NCI-H187 (cell line): ENCODE data around the gene KNL1.
"Not testable (repeated sequence)": the region's sequence is repeated elsewhere in the genome, so short reads cannot be mapped to it uniquely, and the experiment has no call there.

ENCODE experiments used
- DNase-seq, 2 experiments: peaks; one replicate each; lab custom pipeline; 2025; lab: John Stamatoyannopoulos, UW

KNL1 gene

GRCh38 chr15:40664909-40665308 lies 70.9 kb downstream of the KNL1 start:
- no peak for DNase-seq

GRCh38 chr15:40676290-40676689 lies 82.2 kb downstream of the KNL1 start:
- not testable (repeated sequence) for DNase-seq

- DNase-seq, result not testable (repeated sequence)
These were observed 82.9 kb downstream of the KNL1 start for GRCh38 chr15:40676906-40677305.

GRCh38 chr15:40680151-40680550 lies 86.1 kb downstream of the KNL1 start:
- no peak for DNase-seq

- DNase-seq, result not testable (repeated sequence)
These were observed 86.9 kb downstream of the KNL1 start for GRCh38 chr15:40680959-40681358.

- DNase-seq, result no peak
These were observed 90.3 kb downstream of the KNL1 start for GRCh38 chr15:40684381-40684780.

- DNase-seq, result no peak
These were observed 91.3 kb downstream of the KNL1 start for GRCh38 chr15:40685376-40685775.

GRCh38 chr15:40688932-40689799 lies 95.1 kb downstream of the KNL1 start:
- DNase-seq, result no peak

- no peak for DNase-seq
These were observed 97.7 kb downstream of the KNL1 start for GRCh38 chr15:40691737-40692136.

- DNase-seq, result no peak
These were observed 100.0 kb downstream of the KNL1 start for GRCh38 chr15:40693904-40694687.

GRCh38 chr15:40694688-40695468 lies 100.8 kb downstream of the KNL1 start, which contains the start of gene RAD51:
Gene RAD51, plus strand, starts transcription at chr15:40695174. Its CDS starts 3,585 bp downstream, at chr15:40698759.
- peak; percentile 9 to 61 for DNase-seq

- no peak for DNase-seq
These were observed 101.4 kb downstream of the KNL1 start for GRCh38 chr15:40695469-40695890.

GRCh38 chr15:40696228-40696627 lies 102.2 kb downstream of the KNL1 start:
- no peak for DNase-seq

GRCh38 chr15:40697916-40698315 lies 103.9 kb downstream of the KNL1 start:
- no peak for DNase-seq

- no peak for DNase-seq
These were observed 108.0 kb downstream of the KNL1 start for GRCh38 chr15:40702077-40702476.

- DNase-seq, result no peak
These were observed 112.1 kb downstream of the KNL1 start for GRCh38 chr15:40706121-40706520.
